ACC112 (cell line): Measurements from ENCODE around the gene RABGAP1L.
"Not testable (repeated sequence)": the region's sequence is repeated elsewhere in the genome, so short reads cannot be mapped to it uniquely, and the experiment has no call there.

Source experiments
- H2AFZ ChIP-seq: fragments of 200-600 bp; sonication (generic); one replicate; pipeline ENCODE4 v1.6.0; 2017; ENCODE audit warnings: antibody characterized with exemption, low read length; ENCODE audit not compliant: unreplicated experiment
- H3K27ac ChIP-seq: fragments of 200-600 bp; sonication (generic); 2 replicates; pipeline ENCODE4 v1.5.1; 2014; ENCODE audit warnings: low read depth, mild to moderate bottlenecking, antibody characterized with exemption, low read length, moderate library complexity
- H3K27me3 ChIP-seq: fragments of 200-600 bp; sonication (generic); 2 replicates; pipeline ENCODE4 v1.6.1; 2014; ENCODE audit warnings: mild to moderate bottlenecking, antibody characterized with exemption, low read length, moderate library complexity, mixed read lengths; ENCODE audit not compliant: insufficient read depth
- H3K36me3 ChIP-seq: fragments of 200-600 bp; sonication (generic); 2 replicates; pipeline ENCODE4 v1.6.1; 2016; ENCODE audit warnings: mild to moderate bottlenecking, antibody characterized with exemption, low read length, moderate library complexity, mixed read lengths; ENCODE audit not compliant: insufficient read depth
- H3K4me1 ChIP-seq: fragments of 200-600 bp; sonication (generic); one replicate; pipeline ENCODE4 v1.6.1; 2016; ENCODE audit warnings: low read length, mixed read lengths; ENCODE audit not compliant: insufficient read depth, unreplicated experiment, control insufficient read depth
- H3K4me3 ChIP-seq: fragments of 200-600 bp; sonication (generic); 2 replicates; pipeline ENCODE4 v1.5.1; 2014; ENCODE audit warnings: mild to moderate bottlenecking, low read depth, low read length
- H3K79me2 ChIP-seq: fragments of 200-600 bp; sonication (generic); one replicate; pipeline ENCODE4 v1.6.0; 2016; ENCODE audit warnings: low read length; ENCODE audit not compliant: control insufficient read depth, unreplicated experiment, insufficient read depth

The RABGAP1L gene

DNA sequence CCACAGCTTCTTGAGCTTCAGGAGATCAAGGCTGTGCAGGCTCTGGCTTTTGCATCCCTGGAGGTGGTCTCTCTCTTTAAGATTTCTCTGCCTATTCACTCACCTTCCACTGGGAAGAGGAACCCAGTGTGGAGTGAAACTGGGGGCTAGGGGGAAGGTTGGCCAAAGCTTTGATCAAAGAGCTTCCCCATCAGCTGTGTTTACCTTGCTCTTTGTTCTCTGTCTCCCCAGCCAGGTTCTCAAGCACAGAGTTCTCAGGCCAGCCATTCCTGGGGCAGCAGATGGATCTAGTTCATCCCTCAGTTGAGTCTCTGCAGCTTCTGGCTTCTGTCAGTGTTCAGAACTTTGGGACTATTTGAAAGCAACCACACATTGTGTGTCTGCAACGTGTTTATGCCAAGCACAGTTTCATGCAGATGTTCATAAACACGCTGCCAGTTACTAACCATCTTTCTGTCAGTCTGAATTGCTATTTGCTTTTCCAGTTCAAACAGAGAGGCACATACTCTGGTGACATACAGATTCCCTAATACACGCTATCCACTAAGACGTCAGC, 881.1 kb downstream of the RABGAP1L start:
- H3K4me3 ChIP-seq: no peak overlapping the region
- H3K27ac ChIP-seq: no peak overlapping the region
- H3K36me3 ChIP-seq: no peaks in the 10 kb centered on the region
- no peaks in the 10 kb centered on the region for H3K79me2 ChIP-seq
- no peak overlapping the region for H2AFZ ChIP-seq
- no peaks in the 10 kb centered on the region for H3K4me1 ChIP-seq
- peaks cover 66% of the 10 kb centered on the region for H3K27me3 ChIP-seq

DNA sequence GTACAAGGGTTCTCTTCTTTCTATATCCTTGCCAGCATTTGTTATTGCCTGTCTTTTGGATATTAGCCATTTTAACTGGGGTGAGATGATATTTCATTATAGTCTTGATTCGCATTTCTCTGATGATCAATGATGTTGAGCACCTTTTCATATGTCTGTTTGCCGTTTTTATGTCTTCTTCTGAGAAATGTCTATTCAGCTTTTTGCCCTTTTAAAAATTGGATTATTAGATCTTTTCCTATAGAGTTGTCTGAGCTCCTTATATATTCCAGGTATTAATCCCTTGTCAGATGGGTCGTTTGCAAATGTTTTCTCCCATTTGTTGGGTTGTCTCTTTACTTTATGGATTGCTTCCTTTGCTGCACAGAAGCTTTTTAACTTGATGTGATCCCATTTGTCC, 883.3 kb downstream of the RABGAP1L start:
- peaks cover 45% of the 10 kb centered on the region for H3K27me3 ChIP-seq
- no peaks in the 10 kb centered on the region for H3K4me1 ChIP-seq
- H3K27ac ChIP-seq: no peak overlapping the region
- no peak overlapping the region for H2AFZ ChIP-seq
- no peak overlapping the region for H3K4me3 ChIP-seq
- H3K79me2 ChIP-seq: no peaks in the 10 kb centered on the region
- no peaks in the 10 kb centered on the region for H3K36me3 ChIP-seq

DNA sequence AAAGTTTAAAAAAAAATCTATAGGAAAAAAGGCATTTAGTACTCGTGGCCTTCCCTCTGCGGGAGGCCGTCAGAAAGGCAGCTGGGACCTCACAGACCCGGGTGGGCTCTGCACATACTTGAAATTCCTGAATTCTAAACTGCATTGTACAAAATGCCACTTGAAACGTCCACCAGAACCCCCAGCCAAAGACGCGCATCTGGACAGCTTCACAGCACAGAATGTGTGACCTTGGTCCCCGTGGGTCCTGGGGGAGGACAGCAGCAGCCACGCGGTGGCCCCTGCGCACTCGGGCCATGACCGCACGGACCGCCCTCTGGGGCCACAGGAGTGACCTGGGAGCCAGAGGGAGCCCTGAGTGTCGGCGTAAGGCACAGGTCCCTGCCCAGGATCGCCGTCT, 884.5 kb downstream of the RABGAP1L start:
- Histone ChIP-seq H3K4me1 (no peaks in the 10 kb centered on the region), H3K36me3 (no peaks in the 10 kb centered on the region), H3K4me3 (no peak overlapping the region), H3K27ac (no peak overlapping the region), H2AFZ (no peak overlapping the region), H3K27me3 (peaks cover 43% of the 10 kb centered on the region), H3K79me2 (no peaks in the 10 kb centered on the region)

DNA sequence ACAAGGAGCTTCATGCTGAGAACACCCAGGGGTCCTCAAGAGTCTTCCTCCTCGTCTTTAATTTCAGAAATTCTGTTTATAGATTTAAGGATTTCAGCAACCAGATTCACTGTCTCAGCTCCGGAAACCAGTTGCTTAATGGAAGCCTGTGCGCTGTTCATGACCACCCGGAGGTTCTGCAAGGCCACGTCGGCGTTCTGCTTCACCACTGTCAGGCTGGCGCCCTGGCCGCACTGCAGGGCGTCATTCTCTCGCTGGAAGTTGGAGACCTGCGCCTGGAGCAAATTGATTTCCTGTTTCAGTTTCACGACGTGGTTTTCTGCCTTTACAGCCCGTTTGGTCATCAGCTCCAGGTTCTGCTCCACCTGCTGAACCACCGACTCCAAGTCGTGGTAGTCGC, 885.3 kb downstream of the RABGAP1L start:
- H3K36me3 ChIP-seq, H3K4me3 ChIP-seq, H3K4me1 ChIP-seq, H3K27ac ChIP-seq, H2AFZ ChIP-seq, H3K79me2 ChIP-seq: not testable (repeated sequence)
- peaks cover 43% of the 10 kb centered on the region for H3K27me3 ChIP-seq
